WI38 (cell line): Measurements from ENCODE around the gene AGO4.
"Not testable (repeated sequence)": the region's sequence is repeated elsewhere in the genome, so short reads cannot be mapped to it uniquely, and the experiment has no call there.

Experiments used
- H3K4me3 ChIP-seq: 2 replicates; pipeline ENCODE4 v1.5.1; 2011; ENCODE audit warnings: low read depth, mild to moderate bottlenecking, control low read depth, low read length
- CTCF ChIP-seq: IDR thresholded peaks from 2 replicates; pipeline ENCODE4 v1.5.1; 2012; ENCODE audit warnings: low read depth, mild to moderate bottlenecking, control low read depth, low read length

AGO4 gene

GRCh38 chr1:35773711-35774110 lies 34.1 kb upstream of the AGO4 start:
- TF ChIP-seq CTCF: no peak
- H3K4me3 ChIP-seq: no peak overlapping the region

GRCh38 chr1:35776172-35776571 lies 31.6 kb upstream of the AGO4 start:
- not testable (repeated sequence) for H3K4me3 ChIP-seq

GRCh38 chr1:35777109-35777508 lies 30.7 kb upstream of the AGO4 start:
- TF ChIP-seq CTCF: no peak
- H3K4me3 ChIP-seq: no peak overlapping the region

- no peak overlapping the region for H3K4me3 ChIP-seq
- no peak for TF ChIP-seq CTCF
Measured at GRCh38 chr1:35783055-35783583, 24.7 kb upstream of the AGO4 start.

- H3K4me3 ChIP-seq: not testable (repeated sequence)
Measured at GRCh38 chr1:35784364-35784763, 23.5 kb upstream of the AGO4 start.

GRCh38 chr1:35788139-35788538 lies 19.7 kb upstream of the AGO4 start:
- TF ChIP-seq CTCF: no peak
- H3K4me3 ChIP-seq: no peak overlapping the region

- H3K4me3 ChIP-seq: no peak overlapping the region
- TF ChIP-seq CTCF: no peak
Measured at GRCh38 chr1:35790670-35791069, 17.1 kb upstream of the AGO4 start.

GRCh38 chr1:35795295-35795694 lies 12.5 kb upstream of the AGO4 start:
- TF ChIP-seq CTCF: no peak
- H3K4me3 ChIP-seq: no peak overlapping the region

GRCh38 chr1:35797380-35797779 lies 10.4 kb upstream of the AGO4 start:
- TF ChIP-seq CTCF: no peak
- no peak overlapping the region for H3K4me3 ChIP-seq

GRCh38 chr1:35798019-35798418 lies 9.8 kb upstream of the AGO4 start:
- H3K4me3 ChIP-seq: not testable (repeated sequence)

- H3K4me3 ChIP-seq: not testable (repeated sequence)
Measured at GRCh38 chr1:35800167-35800887, 7.5 kb upstream of the AGO4 start.
